GM12878 (cell line): ENCODE measurements around the gene USP34. TPM values are rescaled to one million over a fixed set of nuclear protein-coding genes. Genes with fewer than 3 reads are reported as not detected.

Source experiments
- ATAC-seq: fragments of 200-7000 bp; cut with Tn5 transposase; 3 replicates; pipeline ENCODE4 v1.9.1; 2020; ENCODE audit warnings: mild to moderate bottlenecking, moderate library complexity
- BruUV-seq: library from RNA; stranded (reverse); fragments of 400-500 nt; replicated peaks from 2 replicates; lab custom pipeline; 2021; lab: Mats Ljungman, UMichigan
- CTCF ChIA-PET: fragments of 300-600 bp; sonication (Branson Sonifier 250); formaldehyde crosslinking; extraction: SDS; loops from one replicate; lab custom pipeline; 2021; ENCODE audit warnings: inconsistent platforms; lab: Yijun Ruan, JAX
- POLR2A ChIA-PET: fragments of 350-600 bp; formaldehyde crosslinking; extraction: SDS; loops from one replicate; lab custom pipeline; 2021; ENCODE audit warnings: inconsistent platforms; lab: Charles Lee
- RAD21 ChIA-PET: fragments of 300-600 bp; sonication (Branson Sonifier 250); formaldehyde crosslinking; loops from one replicate; lab custom pipeline; 2023; ENCODE audit warnings: antibody characterized with exemption; ENCODE audit not compliant: unreplicated experiment; lab: Charles Lee
- SMC1A ChIA-PET: fragments of 300-600 bp; sonication (Branson Sonifier 250); formaldehyde crosslinking; loops from one replicate; lab custom pipeline; 2023; ENCODE audit not compliant: unreplicated experiment, uncharacterized antibody; lab: Charles Lee
- DNase-seq: peaks from one replicate; pipeline ENCODE4 v3.0.0-alpha.2; 2011; ENCODE audit warnings: low read depth, low spot score
- FAIRE-seq: peaks from 3 replicates; lab custom pipeline; 2011; peaks lifted over from hg19 to GRCh38; lab: Jason Lieb, UNC
- H2AFZ ChIP-seq: 2 replicates; pipeline ENCODE4 v1.6.0; 2011; ENCODE audit warnings: low read depth, low read length, control low read depth; ENCODE audit not compliant: control insufficient read depth
- H3K27ac ChIP-seq: 2 replicates; pipeline ENCODE4 v1.5.1; 2011; ENCODE audit warnings: control low read depth; ENCODE audit not compliant: control insufficient read depth, insufficient read depth
- H3K27me3 ChIP-seq, 2 experiments: replicated peaks in 1 of 2; 2 replicates each; pipeline versions ENCODE4 v1.6.0 to v1.6.1; 2011; ENCODE audit warnings: low read length in 1 of 2; ENCODE audit not compliant: control insufficient read depth in 2 of 2, insufficient read depth in 2 of 2
- H3K36me3 ChIP-seq, 2 experiments: 2 replicates each; pipeline ENCODE4 v1.5.1; 2011; ENCODE audit warnings: low read length in 1 of 2; ENCODE audit not compliant: control insufficient read depth in 2 of 2, insufficient read depth in 2 of 2
- H3K4me1 ChIP-seq: 2 replicates; pipeline ENCODE4 v1.6.1; 2011; ENCODE audit warnings: mild to moderate bottlenecking, low read length, moderate library complexity, mixed read lengths; ENCODE audit not compliant: control insufficient read depth, insufficient read depth
- H3K4me2 ChIP-seq: 2 replicates; pipeline ENCODE4 v1.6.0; 2011; ENCODE audit warnings: control low read depth; ENCODE audit not compliant: control insufficient read depth, insufficient read depth
- H3K4me3 ChIP-seq: fragments of 200-600 bp; sonication (generic); 2 replicates; pipeline ENCODE4 v1.5.1; 2016
- H3K79me2 ChIP-seq: 2 replicates; pipeline ENCODE4 v1.6.0; 2011; ENCODE audit warnings: low read length; ENCODE audit not compliant: control insufficient read depth, insufficient read depth
- H3K9ac ChIP-seq: 2 replicates; pipeline ENCODE4 v1.8.0; 2011; ENCODE audit warnings: low read length, control low read depth, mixed read lengths; ENCODE audit not compliant: control insufficient read depth, insufficient read depth
- H3K9me3 ChIP-seq: replicated peaks from 3 replicates; pipeline ENCODE4 v1.5.1; 2011; ENCODE audit warnings: mild to moderate bottlenecking, low read length; ENCODE audit not compliant: control insufficient read depth, insufficient read depth
- H4K20me1 ChIP-seq: 2 replicates; pipeline ENCODE4 v1.6.0; 2011; ENCODE audit not compliant: control insufficient read depth, insufficient read depth
- CBX5 ChIP-seq: sonication (generic); IDR thresholded peaks from 2 replicates; pipeline ENCODE4 v1.6.1; 2016; ENCODE audit warnings: low read depth, moderate library complexity, mild to moderate bottlenecking, inconsistent platforms
- CHD1 ChIP-seq: IDR thresholded peaks from 2 replicates; pipeline ENCODE4 v1.6.1; 2012; ENCODE audit warnings: low read depth, low read length, improper control_type of control experiment
- FOXK2 ChIP-seq: fragments of 450-650 bp; IDR thresholded peaks from 2 replicates; pipeline ENCODE4 v1.6.1; 2017; ENCODE audit warnings: mild to moderate bottlenecking, moderate library complexity
- GABPA ChIP-seq: IDR thresholded peaks from 2 replicates; pipeline ENCODE4 v1.6.1; 2014; ENCODE audit warnings: antibody characterized with exemption, low read depth, mild to moderate bottlenecking, inconsistent platforms
- HDAC2 ChIP-seq: fragments of 200-600 bp; sonication (generic); IDR thresholded peaks from 2 replicates; pipeline ENCODE4 v1.6.1; 2017
- HDAC6 ChIP-seq: fragments of 200-600 bp; sonication (generic); IDR thresholded peaks from one replicate; pipeline ENCODE4 v1.8.0; 2017; ENCODE audit warnings: antibody characterized with exemption; ENCODE audit not compliant: unreplicated experiment
- IRF4 ChIP-seq: IDR thresholded peaks from 2 replicates; pipeline ENCODE4 v1.6.1; 2011; ENCODE audit warnings: low read depth, low read length
- JUND ChIP-seq: IDR thresholded peaks from 2 replicates; pipeline ENCODE4 v1.6.1; 2012; ENCODE audit warnings: low read depth, mild to moderate bottlenecking, low read length, improper control_type of control experiment, moderate library complexity
- RAD21 ChIP-seq: IDR thresholded peaks from 2 replicates; pipeline ENCODE4 v1.6.1; 2011; ENCODE audit warnings: mild to moderate bottlenecking, low read depth, low read length, moderate library complexity; ENCODE audit not compliant: insufficient read depth
- SMC3 ChIP-seq: IDR thresholded peaks from 2 replicates; pipeline ENCODE4 v1.6.1; 2011; ENCODE audit warnings: low read length, improper control_type of control experiment, borderline replicate concordance
- TCF12 ChIP-seq: IDR thresholded peaks from 2 replicates; pipeline ENCODE4 v1.6.1; 2011; ENCODE audit warnings: low read depth, mild to moderate bottlenecking, low read length
- WGBS: methylation state at CpG from one replicate; pipeline ENCODE4 v1.1.6; 2016; ENCODE audit warnings: low lambda C conversion rate; ENCODE audit not compliant: insufficient replicate concordance, insufficient coverage; ENCODE audit errors: missing lambda C conversion rate; 5-methylcytosine and 5-hydroxymethylcytosine counted together
- in situ Hi-C: fragments of 300-500 bp; cut with MboI; formaldehyde crosslinking; loops from 9 replicates; pipeline ENCODE4 v1.14.3; 2018; ENCODE audit warnings: mixed read lengths
- intact Hi-C: fragments of 100-400 bp; cut with micrococcal nuclease; formaldehyde crosslinking; loops from one replicate; pipeline ENCODE4 v1.14.2; 2022; ENCODE audit not compliant: unreplicated experiment
- polyA plus RNA-seq, 11 experiments: library from polyadenylated mRNA; depleted of rRNA in 4 of 11; unstranded in 6 of 11; stranded (reverse) in 5 of 11; fragments of >200 nt; fragmentation: Nextera tagmentation in 4 of 11; fragmentation: Illumina TruSeq in 1 of 11; extraction: Ambion mirVana in 4 of 11; extraction: Trizol in 1 of 11; gene quantifications; 1 replicate in 1 of 11; 2 replicates in 10 of 11; pipeline versions ENCODE4 v1.2.1 to v1.2.3, GENCODE V29; 2011 to 2016; ENCODE audit warnings: inconsistent platforms in 2 of 11, missing spikeins in 2 of 11, low read depth in 1 of 11
- total RNA-seq, 4 experiments: library from RNA; depleted of rRNA in 3 of 4; stranded (reverse); fragments of >200 nt in 3 of 4; fragmentation: Illumina TruSeq in 1 of 4; extraction: Trizol in 1 of 4; gene quantifications; 2 replicates each; pipeline versions ENCODE4 v1.2.1 to v1.2.3, GENCODE V29; 2013 to 2021
- TF ChIP-seq, protein P1 (sequence below): fragments of 450-650 bp; IDR thresholded peaks from 2 replicates; pipeline ENCODE4 v1.6.1; 2017; ENCODE audit warnings: mild to moderate bottlenecking, low read depth, inconsistent platforms; ENCODE audit not compliant: poor library complexity, severe bottlenecking
- TF ChIP-seq, protein P2 (sequence below): fragments of 450-650 bp; IDR thresholded peaks from 2 replicates; pipeline ENCODE4 v1.6.1; 2017; ENCODE audit warnings: mild to moderate bottlenecking, moderate library complexity
- TF ChIP-seq, protein P3 (sequence below): fragments of 450-650 bp; IDR thresholded peaks from 2 replicates; pipeline ENCODE4 v1.6.1; 2017; ENCODE audit warnings: low read depth, mild to moderate bottlenecking, moderate library complexity

Gene USP34
- total and polyA plus RNA-seq, 10 of the 15 experiments (the other 5 are each of a cell fraction or from before 2014, with no cell fraction given) = 26.2 to 106 (median 62.1) TPM

DNA sequence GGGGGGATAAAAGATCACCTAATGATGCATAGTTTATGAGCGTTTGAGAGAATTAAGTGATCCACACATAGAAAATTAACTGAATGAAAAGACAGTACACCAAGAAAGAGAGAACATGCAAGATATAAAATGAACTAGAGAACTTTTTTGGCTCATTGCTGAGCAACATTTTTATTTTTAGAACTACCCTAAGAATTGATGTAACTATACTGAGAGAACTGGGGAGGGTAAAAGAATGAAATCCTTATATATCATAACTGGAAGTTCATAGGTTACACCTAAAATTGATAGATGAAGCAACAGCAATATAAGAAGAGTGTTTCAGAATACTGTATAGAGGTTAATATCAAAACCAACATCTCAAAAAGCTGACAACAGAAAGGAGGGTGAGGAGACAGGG is 55.6 kb downstream of the USP34 start:
- 29% methylated on average over 1 of the region's 1 CpG for WGBS

More for the DNA sequence above, 55.6 kb downstream of the USP34 start:
- in situ Hi-C loops = no loop called here
- ChIA-PET SMC1A (interaction anchor here (1.1 to 3.1 kb wide), 8 partner anchors 11 to 243 kb away, joined by 3 to 8 read pairs (median 3); no protein-coding TSS in a partner anchor), POLR2A (interaction anchor here (0.7 kb wide), 1 partner anchor 24 kb away, joined by 3 read pairs; no protein-coding TSS in a partner anchor), RAD21 (interaction anchor here (1.0 kb wide), 1 partner anchor 244 kb away, joined by 3 read pairs; no protein-coding TSS in a partner anchor), CTCF (interaction anchor here (1.2 to 4.1 kb wide), 3 partner anchors 11 to 17 kb away, joined by 4 to 24 read pairs (median 5); no protein-coding TSS in a partner anchor)
- DNase-seq (no peak), FAIRE-seq (no peak), ATAC-seq (no peak)
- H2AFZ ChIP-seq = no peak overlapping the region
- H3K4me3 ChIP-seq = no peak overlapping the region
- H3K9ac ChIP-seq = no peak overlapping the region
- no peaks in the 10 kb centered on the region for H3K9me3 ChIP-seq
- no peaks in the 10 kb centered on the region for H3K27me3 ChIP-seq
- peaks cover 20% of the 10 kb centered on the region for H3K79me2 ChIP-seq
- H3K27ac ChIP-seq = no peak overlapping the region
- no peaks in the 10 kb centered on the region for H4K20me1 ChIP-seq
- peaks cover 2 to 5% of the 10 kb centered on the region in 2 experiments; a peak in 2 of 4 replicates for H3K36me3 ChIP-seq
- TF ChIP-seq IRF4 = no peak
- TF ChIP-seq, protein P1, sequence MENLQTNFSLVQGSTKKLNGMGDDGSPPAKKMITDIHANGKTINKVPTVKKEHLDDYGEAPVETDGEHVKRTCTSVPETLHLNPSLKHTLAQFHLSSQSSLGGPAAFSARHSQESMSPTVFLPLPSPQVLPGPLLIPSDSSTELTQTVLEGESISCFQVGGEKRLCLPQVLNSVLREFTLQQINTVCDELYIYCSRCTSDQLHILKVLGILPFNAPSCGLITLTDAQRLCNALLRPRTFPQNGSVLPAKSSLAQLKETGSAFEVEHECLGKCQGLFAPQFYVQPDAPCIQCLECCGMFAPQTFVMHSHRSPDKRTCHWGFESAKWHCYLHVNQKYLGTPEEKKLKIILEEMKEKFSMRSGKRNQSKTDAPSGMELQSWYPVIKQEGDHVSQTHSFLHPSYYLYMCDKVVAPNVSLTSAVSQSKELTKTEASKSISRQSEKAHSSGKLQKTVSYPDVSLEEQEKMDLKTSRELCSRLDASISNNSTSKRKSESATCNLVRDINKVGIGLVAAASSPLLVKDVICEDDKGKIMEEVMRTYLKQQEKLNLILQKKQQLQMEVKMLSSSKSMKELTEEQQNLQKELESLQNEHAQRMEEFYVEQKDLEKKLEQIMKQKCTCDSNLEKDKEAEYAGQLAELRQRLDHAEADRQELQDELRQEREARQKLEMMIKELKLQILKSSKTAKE = no peak
- no peak for TF ChIP-seq RAD21
- no peak for TF ChIP-seq HDAC6
- no peak for TF ChIP-seq SMC3
- TF ChIP-seq, protein P2, sequence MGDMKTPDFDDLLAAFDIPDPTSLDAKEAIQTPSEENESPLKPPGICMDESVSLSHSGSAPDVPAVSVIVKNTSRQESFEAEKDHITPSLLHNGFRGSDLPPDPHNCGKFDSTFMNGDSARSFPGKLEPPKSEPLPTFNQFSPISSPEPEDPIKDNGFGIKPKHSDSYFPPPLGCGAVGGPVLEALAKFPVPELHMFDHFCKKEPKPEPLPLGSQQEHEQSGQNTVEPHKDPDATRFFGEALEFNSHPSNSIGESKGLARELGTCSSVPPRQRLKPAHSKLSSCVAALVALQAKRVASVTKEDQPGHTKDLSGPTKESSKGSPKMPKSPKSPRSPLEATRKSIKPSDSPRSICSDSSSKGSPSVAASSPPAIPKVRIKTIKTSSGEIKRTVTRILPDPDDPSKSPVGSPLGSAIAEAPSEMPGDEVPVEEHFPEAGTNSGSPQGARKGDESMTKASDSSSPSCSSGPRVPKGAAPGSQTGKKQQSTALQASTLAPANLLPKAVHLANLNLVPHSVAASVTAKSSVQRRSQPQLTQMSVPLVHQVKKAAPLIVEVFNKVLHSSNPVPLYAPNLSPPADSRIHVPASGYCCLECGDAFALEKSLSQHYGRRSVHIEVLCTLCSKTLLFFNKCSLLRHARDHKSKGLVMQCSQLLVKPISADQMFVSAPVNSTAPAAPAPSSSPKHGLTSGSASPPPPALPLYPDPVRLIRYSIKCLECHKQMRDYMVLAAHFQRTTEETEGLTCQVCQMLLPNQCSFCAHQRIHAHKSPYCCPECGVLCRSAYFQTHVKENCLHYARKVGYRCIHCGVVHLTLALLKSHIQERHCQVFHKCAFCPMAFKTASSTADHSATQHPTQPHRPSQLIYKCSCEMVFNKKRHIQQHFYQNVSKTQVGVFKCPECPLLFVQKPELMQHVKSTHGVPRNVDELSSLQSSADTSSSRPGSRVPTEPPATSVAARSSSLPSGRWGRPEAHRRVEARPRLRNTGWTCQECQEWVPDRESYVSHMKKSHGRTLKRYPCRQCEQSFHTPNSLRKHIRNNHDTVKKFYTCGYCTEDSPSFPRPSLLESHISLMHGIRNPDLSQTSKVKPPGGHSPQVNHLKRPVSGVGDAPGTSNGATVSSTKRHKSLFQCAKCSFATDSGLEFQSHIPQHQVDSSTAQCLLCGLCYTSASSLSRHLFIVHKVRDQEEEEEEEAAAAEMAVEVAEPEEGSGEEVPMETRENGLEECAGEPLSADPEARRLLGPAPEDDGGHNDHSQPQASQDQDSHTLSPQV = no peak
- no peak for TF ChIP-seq JUND
- TF ChIP-seq CBX5 = no peak
- TF ChIP-seq FOXK2 = no peak
- TF ChIP-seq GABPA = no peak
- TF ChIP-seq, protein P3, sequence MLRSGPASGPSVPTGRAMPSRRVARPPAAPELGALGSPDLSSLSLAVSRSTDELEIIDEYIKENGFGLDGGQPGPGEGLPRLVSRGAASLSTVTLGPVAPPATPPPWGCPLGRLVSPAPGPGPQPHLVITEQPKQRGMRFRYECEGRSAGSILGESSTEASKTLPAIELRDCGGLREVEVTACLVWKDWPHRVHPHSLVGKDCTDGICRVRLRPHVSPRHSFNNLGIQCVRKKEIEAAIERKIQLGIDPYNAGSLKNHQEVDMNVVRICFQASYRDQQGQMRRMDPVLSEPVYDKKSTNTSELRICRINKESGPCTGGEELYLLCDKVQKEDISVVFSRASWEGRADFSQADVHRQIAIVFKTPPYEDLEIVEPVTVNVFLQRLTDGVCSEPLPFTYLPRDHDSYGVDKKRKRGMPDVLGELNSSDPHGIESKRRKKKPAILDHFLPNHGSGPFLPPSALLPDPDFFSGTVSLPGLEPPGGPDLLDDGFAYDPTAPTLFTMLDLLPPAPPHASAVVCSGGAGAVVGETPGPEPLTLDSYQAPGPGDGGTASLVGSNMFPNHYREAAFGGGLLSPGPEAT = no peak
- TF ChIP-seq CHD1 = no peak
- no peak for TF ChIP-seq HDAC2
- TF ChIP-seq TCF12 = no peak
- H3K4me2 ChIP-seq = no peak overlapping the region
- no TSS peak for BruUV-seq
- H3K4me1 ChIP-seq = peaks cover 16% of the 10 kb centered on the region
- intact Hi-C loops = no loop called here
